D341Med (cell line): Measurements from ENCODE around the gene STAB1.
"Not testable (repeated sequence)": the region's sequence is repeated elsewhere in the genome, so short reads cannot be mapped to it uniquely, and the experiment has no call there.

Source experiments
- DNase-seq: peaks from one replicate; pipeline ENCODE4 v3.0.0; 2012; ENCODE audit warnings: low spot score

STAB1 gene

DNA sequence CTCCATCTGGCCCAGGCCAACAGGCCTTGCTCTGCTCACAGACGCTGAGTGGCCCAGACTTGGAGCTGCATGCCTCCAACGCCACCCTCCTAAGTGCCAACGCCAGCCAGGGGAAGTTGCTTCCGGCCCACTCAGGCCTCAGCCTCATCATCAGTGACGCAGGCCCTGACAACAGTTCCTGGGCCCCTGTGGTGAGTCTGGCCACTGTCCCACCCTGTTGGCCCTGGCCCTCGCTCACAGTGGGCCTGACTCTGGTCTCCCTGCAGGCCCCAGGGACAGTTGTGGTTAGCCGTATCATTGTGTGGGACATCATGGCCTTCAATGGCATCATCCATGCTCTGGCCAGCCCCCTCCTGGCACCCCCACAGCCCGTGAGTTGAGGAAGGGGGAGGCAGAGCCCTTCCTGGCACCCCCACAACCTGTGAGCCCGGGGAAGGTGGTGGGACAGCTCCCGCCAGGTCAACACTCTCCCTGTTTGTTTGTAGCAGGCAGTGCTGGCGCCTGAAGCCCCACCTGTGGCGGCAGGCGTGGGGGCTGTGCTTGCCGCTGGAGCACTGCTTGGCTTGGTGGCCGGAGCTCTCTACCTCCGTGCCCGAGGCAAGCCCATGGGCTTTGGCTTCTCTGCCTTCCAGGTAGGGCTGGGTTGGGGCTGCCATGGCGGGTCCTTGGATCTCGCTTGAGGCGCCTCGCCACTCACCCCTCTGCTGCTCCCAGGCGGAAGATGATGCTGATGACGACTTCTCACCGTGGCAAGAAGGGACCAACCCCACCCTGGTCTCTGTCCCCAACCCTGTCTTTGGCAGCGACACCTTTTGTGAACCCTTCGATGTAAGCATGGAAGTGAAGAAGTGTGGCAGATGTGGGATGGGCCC, 28.5 kb downstream of the STAB1 start:
- no peak for DNase-seq

DNA sequence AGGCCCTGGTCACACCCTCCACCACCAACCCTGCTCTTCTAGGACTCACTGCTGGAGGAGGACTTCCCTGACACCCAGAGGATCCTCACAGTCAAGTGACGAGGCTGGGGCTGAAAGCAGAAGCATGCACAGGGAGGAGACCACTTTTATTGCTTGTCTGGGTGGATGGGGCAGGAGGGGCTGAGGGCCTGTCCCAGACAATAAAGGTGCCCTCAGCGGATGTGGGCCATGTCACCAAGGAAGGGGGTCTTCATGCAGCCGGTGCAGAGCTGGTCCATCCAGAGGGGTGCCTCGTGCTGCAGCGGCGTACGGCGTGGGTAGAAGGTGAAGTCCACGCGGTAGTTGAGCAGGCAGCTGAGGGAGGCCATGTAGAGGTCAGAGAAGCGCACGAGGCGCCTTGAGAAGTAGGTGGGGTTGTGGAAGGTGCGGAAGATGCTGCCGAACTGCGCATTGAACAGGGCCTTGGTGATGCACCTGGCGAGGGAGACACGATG, 29.2 kb downstream of the STAB1 start:
- no peak for DNase-seq

DNA sequence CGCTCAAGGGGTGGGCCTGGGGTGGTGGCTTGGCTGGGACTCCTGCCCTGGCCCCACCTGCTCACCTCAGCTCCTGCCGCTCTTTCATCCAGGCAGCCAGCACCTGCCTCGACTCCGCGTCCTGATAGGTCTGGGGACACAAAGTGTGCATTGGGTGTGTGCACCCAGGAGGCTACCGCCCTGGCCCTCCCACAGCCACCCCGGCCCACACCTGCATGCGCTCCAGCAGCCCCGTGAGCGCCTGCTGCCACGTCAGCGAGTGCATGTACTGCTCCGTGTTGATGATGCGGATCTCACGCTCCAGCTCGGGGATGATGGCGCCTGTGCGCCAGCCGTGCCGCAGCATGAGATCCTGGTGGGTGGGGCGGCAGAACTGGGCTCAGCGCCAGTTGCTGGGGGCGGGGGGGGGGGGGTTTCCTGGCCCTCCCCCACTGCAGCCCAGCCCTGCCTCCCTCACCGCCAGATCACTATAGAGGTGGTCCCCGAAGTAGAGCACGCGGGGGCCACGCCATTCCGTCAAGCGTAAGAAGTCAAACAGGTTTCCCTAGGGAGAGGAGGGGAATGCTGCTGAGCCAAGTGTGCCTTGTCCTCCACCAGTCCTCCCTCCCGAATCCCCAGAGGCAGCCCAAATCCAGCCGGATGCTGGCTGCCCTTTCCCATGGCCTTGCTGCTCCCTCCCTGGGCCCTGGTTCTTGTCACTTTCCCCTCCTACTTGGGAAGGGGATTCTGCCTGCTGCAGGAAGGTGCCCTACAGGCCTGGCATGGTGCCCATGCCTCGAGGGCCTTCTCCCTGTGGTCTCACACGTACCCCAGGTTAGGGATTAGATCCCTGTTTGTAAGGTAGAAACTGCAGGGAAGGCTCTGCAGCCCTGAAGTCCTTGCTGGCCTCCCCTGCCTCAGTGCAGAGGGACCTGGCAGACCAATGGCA, 29.9 kb downstream of the STAB1 start:
- no peak for DNase-seq

DNA sequence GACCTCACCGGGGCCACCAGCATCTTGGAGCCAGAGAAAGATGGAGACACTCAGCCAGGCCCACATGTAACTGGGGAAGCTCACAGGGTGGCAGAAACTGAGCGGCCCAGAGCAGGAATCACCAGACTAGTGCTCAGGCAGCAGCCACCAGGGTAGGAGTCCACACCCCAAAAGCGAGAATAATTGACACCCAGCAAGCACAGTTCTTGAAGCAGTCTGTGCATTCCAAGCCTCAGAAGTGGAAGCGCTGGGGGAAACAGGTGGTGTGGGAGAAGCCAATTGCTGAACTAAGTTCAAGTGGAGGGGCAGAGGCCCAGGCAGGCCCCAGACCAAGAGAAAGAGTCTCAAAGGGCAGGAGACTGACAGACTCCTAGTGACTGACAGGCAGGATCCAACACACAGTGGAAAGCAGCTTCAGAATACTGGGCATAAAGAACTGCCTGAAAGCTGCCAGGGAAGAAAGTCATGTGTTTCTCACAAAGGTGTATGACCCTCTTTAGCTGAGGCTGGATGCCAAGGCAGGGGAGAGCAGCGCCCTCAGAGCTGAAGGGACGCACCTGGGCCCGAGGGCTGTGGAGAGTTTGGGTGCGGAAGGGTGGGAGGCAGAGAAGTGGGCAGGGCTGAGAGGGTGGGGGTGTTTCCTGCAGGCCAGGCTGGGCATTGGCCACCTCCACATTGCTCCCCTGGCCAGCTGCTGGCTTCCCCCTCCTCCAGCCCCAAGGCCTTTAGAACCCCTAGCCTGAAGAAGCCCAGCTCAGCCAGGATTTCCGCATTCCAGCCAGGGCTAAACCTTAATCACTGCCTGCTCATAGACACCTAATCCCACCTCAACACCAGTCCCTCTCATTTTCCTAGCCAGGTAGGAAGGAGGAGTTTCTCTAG, 30.8 kb downstream of the STAB1 start:
- no peak for DNase-seq

DNA sequence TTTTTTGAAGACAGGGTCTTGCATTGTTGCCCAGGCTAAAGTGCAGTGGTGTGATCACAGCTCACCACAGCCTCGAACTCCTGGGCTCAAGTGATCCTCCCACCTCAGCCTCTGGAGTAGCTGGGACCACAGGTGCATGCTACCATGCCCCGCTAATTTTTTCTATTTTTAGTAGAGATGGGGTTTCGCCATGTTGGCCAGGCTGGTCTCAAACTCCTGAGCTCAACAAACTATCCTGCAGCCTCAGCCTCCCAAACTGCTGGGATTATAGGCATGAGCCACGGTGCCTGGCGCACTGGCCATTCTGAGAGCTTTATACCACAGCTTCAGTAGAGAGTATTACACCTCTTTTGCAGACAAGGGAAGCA, 31.5 kb downstream of the STAB1 start:
- not testable (repeated sequence) for DNase-seq

DNA sequence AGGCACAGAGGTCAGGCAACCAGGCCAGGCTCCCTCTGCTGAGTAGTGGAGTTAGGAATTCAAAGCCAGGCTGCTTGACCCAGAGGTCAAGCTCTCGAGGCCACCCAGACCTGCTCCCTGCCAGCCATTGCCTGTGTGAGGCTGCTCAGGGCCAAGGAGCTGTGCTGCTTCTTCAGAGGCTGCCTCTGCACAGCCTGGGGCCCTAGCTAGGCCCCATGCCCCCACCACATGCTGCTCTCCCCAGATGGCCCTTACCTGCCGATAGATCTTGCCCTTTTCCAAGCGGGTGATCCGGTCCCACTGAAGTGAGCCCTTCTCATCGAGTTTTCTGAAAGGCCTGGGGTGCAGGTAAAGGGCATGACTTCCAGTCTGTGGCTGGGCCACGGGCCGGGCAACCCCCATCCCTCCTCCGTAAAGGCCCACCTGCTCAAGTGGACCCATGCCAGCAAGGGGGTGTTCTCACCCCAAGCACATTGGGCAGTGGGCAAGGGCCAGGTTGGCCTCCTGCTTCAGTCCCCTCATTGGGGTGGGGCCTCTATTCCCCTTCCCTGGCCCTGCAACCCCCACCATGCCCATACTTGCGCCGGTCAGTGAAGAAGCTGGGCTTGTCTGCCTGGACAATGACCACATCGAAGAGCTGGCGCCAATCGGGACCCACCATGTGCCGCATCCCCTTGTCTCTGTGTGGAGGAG, 32.0 kb downstream of the STAB1 start:
- DNase-seq, result peak; percentile 20

DNA sequence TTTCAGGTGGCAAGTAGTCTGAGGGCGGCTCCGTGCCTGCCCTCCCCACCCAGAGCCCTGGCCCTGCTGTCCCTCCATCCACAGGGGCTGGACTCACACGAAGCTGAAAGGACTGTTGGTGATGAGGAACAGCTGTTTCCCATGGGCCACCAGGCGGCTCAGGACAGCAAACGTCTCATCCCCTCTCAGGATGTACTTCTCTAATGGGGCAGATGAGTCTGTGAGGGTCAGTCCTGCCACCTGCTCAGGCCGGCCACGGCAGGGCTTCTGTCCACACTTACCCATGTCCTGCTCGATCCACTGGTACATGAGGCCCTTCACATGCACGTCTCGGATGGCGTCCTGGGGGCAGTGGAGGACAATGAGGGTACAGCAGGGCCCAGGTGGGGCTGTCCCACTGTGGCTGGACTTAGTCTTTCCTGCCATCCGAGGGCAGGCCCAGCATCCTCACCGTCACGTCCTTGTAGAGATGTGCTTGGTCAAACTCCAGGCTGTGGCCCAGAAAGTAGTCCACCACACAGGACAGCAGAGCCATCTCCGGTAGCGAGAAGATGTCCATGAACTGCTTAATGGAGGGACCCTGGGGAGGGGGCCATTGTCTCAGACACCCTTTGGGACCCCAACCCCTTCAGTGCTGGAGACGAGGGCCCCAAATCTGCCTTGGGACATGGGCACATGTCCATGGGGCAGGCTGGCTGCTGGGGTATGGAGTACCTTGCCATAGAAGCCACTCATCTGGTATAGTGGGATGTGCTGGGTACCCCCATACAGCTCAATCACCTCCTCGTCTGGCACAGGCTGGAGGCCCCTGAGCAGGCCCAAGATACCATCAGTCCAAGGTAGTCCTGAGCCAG, 32.8 kb downstream of the STAB1 start:
- DNase-seq, result no peak

DNA sequence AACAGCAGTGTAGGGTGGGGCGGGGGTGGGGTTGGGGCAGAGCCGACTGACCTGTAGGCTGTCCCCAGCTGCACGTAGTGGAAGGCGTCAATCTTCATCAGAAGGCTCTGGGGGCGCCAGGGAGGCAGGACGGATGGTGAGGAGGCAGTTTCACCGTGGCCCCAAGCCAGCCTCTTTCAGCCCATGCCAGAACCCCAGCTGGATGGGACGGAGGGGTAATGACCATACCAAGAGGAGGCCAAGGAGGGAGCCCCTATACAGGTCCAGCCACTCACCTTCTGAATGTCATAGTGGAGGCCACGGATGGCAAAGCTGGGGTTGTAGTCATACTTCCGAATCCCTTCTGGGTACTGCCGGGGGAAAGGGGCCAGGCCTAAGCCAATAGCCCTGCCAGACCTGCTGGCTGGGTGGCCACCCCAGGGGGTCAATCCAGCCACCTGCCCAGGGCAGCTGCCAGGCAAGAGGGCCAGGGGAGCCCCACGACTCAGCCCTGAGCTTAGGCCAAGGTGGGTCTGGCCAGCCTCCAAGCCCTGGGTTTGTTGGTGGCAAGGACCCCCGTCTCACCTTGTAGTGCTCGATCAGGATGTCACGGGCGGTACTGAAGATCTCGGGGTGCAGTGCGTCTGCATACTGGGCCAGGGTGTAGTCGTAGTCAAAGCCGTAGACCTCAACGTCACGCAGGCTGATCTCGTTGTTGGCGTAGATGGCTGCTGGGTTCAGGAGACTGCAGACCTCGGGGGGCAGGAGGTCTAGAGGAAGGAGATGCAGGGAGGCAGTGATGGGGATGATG, 33.6 kb downstream of the STAB1 start:
- no peak for DNase-seq

DNA sequence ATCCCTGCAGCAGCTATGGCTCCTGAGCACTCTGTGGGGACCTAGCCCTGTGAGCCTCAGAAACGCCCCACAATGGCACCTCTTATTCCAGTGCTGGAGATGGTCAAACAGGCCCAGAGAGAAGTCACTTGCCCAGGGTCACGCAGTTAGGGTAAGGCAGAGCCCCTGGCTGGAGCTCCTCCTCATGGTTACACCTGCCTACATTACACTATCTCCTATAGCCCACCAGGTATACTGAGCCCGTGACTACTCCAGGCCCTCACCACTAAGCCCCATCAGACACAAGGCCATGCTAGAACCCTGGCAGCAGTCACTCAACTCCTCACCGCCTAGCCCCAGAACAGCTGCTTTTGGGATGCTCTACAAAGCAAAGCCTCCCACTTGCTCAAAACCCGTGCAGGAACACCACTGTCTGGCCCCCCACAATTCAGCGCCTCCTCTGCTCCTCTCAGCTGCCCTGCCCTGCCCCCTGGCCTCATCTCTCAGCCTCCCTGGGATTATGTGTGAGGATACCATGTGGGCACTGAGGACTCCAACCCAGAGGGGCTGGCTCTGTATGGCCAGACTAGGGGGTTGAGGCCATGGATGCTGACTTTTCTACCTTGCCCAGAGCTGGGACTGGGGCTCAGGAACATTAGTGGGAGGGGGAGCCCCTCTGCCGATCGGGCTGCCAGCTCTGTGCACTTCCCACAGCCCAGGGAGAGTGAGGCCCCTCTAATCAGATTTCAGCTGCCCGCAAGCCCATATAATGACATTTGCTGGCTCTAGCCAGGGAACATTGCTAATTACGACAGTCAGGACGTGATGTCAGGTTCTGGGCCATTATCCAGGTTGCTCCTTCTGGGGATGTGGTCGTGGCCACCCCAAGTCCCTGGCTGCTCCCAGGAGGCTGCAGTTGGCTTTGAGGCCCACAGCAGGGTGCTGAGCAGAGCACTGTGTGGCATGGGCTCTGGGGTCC, 34.5 kb downstream of the STAB1 start:
- no peak for DNase-seq

DNA sequence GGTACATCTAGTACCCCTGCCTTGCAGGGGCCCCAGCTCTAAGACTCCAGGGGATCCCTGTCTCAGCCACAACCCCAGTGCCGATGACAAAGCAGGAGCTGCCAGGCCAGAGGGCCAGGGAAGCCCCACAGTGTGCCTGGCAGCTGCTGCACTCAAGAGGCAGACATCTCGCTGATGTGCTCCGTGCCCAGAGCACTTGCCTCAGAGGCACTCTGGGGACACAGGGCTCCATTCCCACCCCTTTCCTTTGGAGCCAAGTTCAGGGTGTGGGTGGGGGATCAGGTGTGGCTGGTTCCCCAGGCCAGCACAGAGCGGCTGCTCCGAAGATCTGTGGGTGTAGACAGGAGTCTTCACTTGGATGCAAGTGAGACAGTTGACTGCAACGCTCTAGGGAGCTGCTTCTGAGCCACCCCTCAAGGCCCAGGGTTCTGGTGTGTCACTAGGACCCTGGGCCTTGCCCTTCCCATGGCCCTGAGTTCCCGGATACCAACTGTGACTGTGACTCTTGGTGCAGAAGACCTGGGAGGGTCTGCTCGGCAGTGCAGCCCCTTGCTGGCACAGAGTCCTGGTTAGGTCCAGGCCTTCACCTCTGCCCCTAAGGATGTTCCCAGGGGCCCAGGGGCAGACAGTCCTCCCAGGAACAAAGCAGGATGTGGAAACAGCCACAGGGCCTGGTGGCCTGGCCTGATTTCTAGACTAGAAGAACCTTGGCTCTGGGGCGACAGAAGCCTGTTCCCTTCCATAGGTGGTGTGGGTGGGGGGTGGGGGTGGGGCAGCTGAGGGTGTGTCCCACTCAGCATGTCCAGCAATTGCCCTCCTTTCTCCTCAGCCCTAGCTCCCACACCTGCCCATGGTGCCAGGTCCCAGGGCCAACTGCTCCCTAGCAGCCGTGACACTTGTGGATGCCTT, 36.0 kb downstream of the STAB1 start:
- no peak for DNase-seq

DNA sequence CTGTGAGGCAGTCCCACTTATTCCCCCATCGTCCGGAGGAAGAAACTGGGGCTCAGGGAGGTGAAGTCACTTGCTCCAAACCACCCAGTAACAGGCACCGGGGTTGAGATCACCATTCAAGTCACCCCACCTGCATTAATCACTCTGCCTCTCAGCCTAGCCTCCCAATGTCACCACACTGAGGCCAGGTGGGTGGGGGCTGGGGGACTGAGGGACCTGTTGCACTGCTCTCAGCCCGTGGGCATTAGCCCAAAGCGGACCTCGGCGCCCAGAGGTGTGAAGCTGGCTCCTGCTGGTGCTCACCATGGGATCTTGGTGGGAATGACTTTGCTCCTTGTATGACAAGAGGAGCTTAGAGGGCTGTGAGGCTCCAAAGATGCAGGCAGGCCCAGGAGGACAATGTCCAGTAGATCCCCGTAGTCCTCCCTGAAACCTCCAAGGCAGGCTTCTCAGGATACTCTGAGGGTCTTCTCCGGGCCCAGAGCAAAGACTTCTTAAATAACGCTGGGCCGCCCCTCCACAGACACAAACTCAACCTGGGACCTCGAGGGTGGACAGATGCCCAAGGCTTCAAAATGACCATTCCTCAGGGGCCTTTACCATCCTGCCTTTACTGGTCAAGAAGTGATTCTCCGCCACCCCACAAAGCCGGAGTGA, 36.9 kb downstream of the STAB1 start:
- no peak for DNase-seq

DNA sequence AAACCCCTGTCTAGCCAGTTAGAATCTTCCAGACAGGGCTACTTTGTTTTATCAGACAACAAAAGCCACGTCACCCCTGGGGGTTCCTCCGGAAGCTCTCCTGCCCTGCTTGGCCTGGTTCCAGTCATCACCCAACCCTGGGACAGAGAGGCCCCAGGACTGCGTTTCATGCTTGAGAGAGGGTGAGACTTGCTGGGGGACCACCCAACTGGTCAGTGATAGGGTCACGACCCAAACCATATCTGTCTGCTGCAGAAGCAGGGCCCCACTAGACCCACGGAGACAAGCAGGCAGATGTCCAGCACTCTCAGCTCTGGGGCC, 37.3 kb downstream of the STAB1 start:
- DNase-seq, result peak; percentile 36

DNA sequence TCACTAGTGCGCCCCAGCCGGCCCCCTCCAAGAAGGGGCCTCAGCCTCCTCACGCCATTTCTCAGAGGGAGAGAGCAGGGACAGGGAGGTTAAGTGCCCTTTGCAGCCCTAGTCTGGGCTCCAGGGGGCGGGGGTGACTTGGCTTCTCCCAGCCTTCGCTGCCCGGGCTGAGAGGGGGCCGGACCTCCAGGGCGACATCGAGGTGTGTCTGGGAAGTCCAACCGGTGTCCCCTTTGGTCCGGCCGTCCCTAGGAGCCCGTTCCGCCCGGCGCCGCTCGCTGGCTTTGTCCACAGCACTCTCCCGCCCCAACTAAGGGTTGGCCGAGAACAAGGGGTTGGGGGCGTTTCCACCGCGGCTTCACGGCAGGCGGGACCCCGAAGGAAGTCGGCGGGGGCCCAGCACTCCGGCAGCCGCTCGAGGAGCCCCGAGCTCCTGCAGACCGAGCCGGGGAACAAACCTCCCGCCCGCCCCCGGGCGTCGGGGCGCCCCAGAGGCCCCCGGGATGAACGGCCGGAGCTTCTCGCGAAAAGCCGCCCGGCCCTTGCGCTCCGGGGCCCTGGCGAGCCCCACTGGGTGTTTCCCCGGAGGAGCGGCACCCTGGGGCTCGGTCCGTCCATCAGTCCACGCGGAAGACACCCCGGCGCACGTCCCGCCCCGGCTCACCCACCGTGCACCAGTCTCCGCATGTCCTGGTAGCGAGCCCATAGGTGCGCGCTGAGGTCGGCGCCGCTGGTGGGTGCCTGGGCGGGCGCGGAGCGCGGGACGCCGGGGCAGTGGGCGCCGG, 37.9 kb downstream of the STAB1 start:
- no peak for DNase-seq

DNA sequence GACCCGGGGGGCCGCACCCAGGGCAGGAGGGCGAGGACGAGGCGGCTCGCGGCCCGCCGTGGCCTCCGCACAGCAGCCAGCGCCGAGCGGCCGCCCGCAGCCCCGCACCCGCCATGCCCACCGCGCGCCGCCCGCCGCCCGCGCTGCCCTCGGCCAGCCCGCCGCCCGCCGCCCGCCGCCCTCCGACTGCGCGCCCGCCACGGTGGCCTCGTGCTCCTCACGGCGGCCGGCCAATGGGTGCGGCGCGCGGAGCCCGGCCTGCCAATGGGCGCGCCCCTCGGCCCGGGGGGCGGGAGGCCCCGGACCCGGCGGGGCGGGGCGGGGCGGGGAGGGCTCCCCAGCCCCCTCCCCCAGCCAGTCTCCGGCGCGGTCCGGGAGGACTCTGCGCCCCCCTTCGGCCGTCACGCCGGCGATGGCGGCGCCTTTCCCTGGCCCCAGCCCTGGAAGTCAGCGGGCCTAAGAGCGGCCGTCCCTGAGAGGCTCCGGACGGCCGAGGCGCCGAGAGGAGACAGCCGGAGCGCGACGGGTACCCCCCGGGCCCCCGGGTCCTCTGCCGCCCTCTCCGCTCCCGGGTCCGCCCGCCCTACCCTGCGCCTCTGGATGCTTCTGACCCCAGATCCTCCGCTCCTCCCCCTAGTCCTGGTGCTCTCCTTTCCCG, 38.6 kb downstream of the STAB1 start, which contains the start of gene NT5DC2:
TSS of gene NT5DC2 (minus strand) at position 235 of the 658 bp plus-strand sequence. CDS start at position 115, 120 bp downstream.
- peak; percentile 99 for DNase-seq
